Glomerular endothelial cell (primary cell): ENCODE measurements around the gene FKBP1C. TPM values are rescaled to one million over a fixed set of nuclear protein-coding genes. Genes with fewer than 3 reads are reported as not detected.
"Not testable (repeated sequence)": the region's sequence is repeated elsewhere in the genome, so short reads cannot be mapped to it uniquely, and the experiment has no call there.

Experiments used
- DNase-seq: peaks from one replicate; pipeline ENCODE4 v3.0.0-alpha.2; 2011; ENCODE audit warnings: low read depth, low spot score; ENCODE audit errors: extremely low read depth
- total RNA-seq: library from RNA; depleted of rRNA; stranded (reverse); fragments of >200 nt; gene quantifications from 2 replicates; pipeline ENCODE4 v1.2.3, GENCODE V29; 2015

The FKBP1C gene
- total RNA-seq = 0.41 and 0.73 TPM in 2 replicates

- DNase-seq = not testable (repeated sequence)
Measured at GRCh38 chr6:63211343-63211742, at the start of gene FKBP1C. TSS of gene FKBP1C (plus strand) at chr6:63211469.

DNA sequence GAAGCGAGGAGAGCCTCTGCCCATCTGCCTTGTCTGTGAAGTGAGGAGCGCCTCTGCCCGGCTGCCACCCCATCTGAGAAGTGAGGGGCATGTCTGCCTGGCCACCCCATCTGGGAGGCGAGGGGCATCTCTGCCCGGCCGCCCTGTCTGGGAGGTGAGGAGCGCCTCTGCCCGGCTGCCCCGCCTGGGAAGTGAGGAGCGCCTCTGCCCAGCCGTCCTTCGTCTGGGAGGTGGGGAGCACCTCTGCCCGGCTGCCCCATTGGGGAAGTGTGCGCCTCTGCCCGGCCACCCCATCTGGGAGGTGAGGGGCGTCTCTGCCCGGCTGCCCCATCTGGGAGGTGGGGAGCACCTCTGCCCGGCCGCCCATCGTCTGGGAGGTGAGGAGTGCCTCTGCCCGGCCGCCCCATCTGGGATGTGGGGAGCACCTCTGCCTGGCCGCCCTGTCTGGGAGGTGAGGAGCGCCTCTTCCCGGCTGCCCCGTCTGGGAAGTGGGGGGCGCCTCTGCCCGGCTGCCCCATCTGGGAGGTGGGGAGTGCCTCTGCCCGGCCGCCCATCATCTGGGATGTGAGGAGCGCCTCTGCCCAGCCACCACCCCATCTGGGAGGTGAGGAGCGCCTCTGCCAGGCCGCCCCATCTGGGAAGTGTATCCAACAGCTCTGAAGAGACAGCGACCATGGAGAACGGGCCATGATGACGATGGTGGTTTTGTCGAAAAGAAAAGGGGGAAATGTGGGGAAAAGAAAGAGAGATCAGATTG lies 47.0 kb upstream of the FKBP1C start:
- not testable (repeated sequence) for DNase-seq

GRCh38 chr6:63174173-63174572 lies 37.1 kb upstream of the FKBP1C start:
- DNase-seq = no peak

- DNase-seq = no peak
Measured at GRCh38 chr6:63176181-63176580, 35.1 kb upstream of the FKBP1C start.

DNA sequence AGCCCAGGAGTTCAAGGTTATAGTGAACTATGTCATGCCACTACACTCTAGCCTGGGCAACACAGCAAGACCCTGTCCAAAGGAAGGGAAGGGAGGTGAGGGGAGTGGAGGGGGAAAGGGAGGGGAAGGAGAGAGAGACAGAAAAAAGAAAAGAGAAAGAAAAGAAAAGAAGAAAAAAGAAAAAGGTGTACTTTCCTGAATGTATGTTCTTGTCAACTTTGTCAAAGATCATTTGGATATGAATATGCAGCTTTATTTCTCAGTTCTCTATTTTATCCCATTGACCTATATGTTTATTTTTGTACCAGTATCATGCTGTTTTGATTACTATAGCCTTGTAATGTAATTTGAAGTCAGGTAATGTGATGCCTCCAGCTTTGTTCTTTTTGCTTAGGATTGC lies 30.9 kb upstream of the FKBP1C start:
- DNase-seq = no peak

GRCh38 chr6:63186970-63187369 lies 24.3 kb upstream of the FKBP1C start:
- no peak for DNase-seq

DNA sequence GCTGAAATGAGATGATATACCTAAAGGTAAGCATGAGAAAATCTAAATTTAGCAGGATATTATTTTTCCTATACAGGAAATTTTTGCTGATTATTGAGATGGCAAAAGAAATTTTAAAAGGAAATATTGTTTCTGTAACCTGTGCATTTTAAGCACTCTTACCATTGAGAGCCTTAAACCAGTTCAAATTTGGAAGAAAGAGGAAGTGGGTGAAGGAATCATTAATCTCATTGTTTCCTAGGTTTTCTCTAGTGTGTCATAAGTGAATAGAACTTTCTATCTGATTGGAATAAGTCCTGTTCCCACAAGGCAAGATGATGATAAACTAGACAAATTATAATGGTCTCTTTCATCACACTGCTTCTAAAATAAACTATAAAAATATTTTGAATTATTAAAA lies 22.4 kb upstream of the FKBP1C start:
- DNase-seq = no peak

DNA sequence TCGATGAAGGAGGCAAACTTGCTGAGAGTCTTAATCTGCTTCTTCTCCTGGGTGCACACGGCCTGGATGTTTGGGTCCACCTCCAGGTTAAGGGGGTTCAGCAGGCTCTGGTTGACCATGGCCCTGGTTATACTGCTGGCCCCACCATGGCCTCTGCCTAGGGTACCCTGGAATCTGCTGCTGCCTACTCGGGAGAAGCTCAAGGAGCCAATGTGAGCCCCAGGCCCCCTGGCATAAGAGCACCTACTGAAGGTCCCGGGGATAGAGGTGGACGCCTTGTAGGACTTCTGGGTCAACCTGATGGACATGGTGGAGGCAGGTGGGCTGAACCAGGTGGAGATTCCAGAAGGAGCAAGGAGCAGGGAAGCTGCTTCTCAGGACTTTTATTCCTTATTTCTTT lies 17.9 kb upstream of the FKBP1C start:
- DNase-seq = no peak

GRCh38 chr6:63197741-63198140 lies 13.5 kb upstream of the FKBP1C start:
- DNase-seq = no peak

- no peak for DNase-seq
Measured at GRCh38 chr6:63213325-63213724, 2.1 kb downstream of the FKBP1C start.

DNA sequence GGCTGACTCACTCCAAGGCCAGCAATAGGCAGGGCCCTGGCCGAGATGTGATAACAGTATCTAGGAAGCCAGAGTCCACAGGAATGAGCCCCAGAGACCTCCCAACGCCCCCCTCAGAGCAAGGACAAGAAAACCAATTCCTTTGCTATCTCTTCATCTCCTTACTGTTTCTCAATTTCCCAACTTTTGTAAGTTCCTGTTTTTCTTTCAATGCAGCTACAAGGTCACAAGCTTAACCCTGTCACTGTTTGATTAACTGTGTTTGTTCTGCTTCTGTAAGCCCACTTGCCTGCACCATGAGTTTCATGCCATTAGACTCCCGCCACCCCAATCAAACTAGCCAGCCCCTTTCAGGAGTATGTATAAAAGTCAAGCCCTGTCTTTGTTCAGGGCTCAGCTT lies 3.5 kb downstream of the FKBP1C start:
- no peak for DNase-seq

DNA sequence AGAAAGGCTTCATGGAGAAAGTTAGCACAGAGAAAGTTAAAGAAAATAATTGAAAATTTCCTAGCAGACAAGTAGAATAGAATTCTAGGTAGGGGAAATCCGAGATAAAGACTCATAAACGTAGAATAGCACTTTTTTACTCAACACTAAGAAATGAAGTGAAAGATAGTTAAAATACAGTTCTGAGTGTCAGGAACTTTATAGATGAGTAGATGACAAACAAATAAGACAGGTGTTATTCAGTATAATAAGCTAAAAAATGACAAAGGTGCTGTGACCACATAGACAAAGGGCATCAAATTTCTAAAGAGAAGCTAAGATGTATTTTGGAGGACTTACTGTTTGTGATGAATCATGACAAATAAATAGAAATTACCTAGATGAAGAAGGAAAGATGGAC lies 12.9 kb downstream of the FKBP1C start:
- no peak for DNase-seq

DNA sequence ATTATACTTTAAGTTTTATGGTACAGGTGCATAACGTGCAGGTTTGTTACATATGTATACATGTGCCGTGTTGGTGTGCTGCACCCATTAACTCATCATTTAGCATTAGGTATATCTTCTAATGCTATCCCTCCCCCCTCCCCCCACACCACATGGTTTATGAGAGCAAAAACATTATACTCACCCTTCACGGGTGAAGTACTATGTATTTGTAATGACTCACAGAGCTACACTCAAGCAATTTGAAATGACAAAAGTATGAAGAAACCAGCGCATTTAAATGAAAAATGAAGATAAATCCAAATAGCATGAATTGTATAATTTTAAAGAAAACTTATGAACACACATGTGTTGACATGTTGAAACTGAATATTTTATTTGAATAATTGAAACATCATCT lies 14.7 kb downstream of the FKBP1C start:
- DNase-seq = not testable (repeated sequence)

GRCh38 chr6:63227928-63228894 lies 16.9 kb downstream of the FKBP1C start:
- DNase-seq = not testable (repeated sequence)

DNA sequence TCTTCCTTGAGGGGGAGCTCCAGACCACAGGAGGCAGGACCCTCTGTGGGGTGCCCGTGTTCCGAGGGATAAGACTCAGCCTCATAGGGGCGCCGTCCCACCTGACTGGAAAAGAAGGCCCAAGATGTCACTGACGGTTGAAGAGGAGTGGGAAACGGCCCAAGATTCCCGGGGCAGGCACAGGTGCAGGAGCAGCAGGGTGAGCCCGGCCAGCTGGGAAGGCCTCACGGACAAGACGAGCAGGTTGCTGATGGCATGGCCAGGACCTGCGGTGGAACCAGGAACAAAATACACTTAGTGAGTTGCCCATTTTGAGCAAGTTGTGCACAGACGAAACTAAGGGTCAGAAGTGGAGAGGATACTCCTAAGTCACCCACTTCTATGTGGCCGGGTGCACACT lies 18.8 kb downstream of the FKBP1C start:
- not testable (repeated sequence) for DNase-seq

GRCh38 chr6:63230511-63230910 lies 19.2 kb downstream of the FKBP1C start:
- DNase-seq = not testable (repeated sequence)

GRCh38 chr6:63236398-63236817 lies 25.1 kb downstream of the FKBP1C start:
- no peak for DNase-seq

DNA sequence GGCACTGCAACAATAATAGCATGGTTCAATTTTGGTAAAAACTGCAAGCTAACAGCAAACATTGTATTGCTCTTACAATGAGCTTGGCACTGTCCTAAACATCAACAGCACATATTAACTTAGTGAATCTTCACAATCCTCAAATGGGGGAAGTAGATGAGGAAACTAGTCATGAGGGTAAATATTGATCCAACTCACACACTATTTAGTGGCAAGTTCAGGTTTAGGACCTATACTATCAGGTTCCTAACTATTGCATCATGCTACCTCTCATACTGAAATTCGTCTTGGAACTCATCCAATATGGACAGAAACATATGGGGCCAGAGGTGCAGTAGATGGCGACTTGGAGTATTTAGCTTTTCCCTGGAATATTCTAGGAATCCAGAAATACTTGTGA lies 34.2 kb downstream of the FKBP1C start:
- no peak for DNase-seq

GRCh38 chr6:63245909-63246308 lies 34.6 kb downstream of the FKBP1C start:
- no peak for DNase-seq

DNA sequence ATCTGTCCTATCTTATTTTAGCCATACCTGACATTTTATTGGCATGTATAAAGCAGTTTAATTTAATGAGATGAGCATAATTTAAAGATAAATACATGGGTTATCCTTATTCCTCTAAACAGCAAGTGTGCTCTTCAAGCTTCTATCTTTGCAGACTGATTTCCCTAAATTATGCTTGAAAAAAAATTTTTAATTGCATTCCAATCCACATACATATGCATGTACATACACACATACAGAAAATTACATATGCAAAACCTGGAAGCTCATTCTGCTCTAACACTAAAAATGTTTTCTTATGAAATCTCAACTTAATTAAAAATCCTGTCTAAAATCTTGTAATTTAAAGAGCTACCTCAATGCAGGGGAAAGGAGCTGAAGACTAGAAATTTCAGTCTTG lies 35.3 kb downstream of the FKBP1C start:
- DNase-seq = no peak

DNA sequence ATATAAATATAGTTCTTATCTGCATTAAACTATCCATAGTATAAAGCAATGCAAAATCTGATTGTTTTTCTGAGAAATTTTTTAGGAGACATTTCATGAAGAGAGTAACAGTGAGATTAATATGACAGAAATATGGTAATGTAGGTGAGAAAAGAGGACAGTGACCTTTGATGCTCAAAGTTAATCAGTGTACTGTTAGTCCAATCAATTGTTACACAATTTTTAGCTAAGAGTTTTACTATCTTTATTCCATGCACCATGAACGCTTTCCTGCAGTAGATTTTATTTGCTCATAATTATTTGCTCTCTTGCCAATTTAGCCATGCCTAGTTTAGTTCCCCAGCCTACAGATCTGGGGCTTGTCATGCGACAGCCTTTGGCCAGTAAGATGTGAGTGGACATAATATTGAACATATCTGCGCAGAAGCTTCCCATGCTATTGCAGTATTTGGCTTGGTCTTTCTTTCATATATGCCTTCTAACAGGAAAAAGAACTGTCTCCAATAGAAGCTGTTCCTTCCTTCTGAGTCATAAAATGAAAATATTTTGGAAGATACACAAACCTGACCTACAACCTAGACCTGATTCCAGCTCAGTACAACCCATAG lies 38.7 kb downstream of the FKBP1C start:
- no peak for DNase-seq
